GM21528 (cell line): ENCODE measurements around the gene XPO6.
"Not testable (repeated sequence)": the region's sequence is repeated elsewhere in the genome, so short reads cannot be mapped to it uniquely, and the experiment has no call there.

Source experiments
- ATAC-seq: cut with Tn5 transposase; IDR thresholded peaks from one replicate; pipeline ENCODE4 v1.9.1; 2021; ENCODE audit warnings: mild to moderate bottlenecking, moderate library complexity; ENCODE audit not compliant: unreplicated experiment, low FRiP score

Gene XPO6, protein sequence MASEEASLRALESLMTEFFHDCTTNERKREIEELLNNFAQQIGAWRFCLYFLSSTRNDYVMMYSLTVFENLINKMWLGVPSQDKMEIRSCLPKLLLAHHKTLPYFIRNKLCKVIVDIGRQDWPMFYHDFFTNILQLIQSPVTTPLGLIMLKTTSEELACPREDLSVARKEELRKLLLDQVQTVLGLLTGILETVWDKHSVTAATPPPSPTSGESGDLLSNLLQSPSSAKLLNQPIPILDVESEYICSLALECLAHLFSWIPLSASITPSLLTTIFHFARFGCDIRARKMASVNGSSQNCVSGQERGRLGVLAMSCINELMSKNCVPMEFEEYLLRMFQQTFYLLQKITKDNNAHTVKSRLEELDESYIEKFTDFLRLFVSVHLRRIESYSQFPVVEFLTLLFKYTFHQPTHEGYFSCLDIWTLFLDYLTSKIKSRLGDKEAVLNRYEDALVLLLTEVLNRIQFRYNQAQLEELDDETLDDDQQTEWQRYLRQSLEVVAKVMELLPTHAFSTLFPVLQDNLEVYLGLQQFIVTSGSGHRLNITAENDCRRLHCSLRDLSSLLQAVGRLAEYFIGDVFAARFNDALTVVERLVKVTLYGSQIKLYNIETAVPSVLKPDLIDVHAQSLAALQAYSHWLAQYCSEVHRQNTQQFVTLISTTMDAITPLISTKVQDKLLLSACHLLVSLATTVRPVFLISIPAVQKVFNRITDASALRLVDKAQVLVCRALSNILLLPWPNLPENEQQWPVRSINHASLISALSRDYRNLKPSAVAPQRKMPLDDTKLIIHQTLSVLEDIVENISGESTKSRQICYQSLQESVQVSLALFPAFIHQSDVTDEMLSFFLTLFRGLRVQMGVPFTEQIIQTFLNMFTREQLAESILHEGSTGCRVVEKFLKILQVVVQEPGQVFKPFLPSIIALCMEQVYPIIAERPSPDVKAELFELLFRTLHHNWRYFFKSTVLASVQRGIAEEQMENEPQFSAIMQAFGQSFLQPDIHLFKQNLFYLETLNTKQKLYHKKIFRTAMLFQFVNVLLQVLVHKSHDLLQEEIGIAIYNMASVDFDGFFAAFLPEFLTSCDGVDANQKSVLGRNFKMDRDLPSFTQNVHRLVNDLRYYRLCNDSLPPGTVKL

GRCh38 chr16:28211758-28212531 is at the start of gene XPO6:
Gene XPO6, minus strand, starts transcription at chr16:28211965. Its CDS starts 597 bp downstream, at chr16:28211368.
- ATAC-seq = peak; percentile 80

DNA sequence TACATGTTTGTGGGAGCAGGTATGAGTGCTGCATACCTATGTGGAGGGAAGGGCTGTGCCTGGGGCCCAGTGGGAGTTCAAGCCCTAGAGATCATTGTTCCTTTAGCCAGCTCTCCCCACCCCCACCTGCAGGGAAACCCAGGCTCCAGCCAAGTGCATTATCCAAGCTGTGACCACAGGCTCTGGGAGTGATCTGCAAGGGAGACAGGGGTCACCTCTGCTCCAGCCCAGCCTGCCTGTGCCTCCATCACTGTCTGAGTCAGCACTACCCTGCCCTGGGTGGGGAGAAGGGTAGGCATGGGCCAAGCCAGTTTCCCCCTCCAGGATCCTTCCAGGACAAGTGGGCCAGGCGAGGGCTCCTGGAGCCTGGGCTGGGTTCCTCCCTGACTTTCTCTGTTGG is 48.4 kb upstream of the XPO6 start:
- no peak for ATAC-seq

DNA sequence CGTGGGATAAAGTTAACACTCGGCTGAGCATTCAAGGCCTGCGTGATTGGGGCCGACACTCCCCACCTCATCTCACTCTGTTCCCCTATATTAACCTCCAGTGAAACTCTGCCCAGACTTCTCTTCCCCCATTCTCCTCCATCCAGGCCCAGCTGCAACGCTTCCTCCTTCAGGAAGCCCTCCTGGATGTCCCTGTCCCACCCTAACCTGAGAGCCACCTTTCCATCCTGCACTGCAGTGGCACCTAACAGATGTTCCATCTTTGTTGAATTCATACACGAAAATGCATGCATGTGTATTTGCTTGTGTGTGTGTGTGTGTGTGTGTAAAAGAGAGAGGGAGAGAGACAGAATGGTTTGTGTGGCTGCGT is 48.0 kb upstream of the XPO6 start:
- no peak for ATAC-seq

DNA sequence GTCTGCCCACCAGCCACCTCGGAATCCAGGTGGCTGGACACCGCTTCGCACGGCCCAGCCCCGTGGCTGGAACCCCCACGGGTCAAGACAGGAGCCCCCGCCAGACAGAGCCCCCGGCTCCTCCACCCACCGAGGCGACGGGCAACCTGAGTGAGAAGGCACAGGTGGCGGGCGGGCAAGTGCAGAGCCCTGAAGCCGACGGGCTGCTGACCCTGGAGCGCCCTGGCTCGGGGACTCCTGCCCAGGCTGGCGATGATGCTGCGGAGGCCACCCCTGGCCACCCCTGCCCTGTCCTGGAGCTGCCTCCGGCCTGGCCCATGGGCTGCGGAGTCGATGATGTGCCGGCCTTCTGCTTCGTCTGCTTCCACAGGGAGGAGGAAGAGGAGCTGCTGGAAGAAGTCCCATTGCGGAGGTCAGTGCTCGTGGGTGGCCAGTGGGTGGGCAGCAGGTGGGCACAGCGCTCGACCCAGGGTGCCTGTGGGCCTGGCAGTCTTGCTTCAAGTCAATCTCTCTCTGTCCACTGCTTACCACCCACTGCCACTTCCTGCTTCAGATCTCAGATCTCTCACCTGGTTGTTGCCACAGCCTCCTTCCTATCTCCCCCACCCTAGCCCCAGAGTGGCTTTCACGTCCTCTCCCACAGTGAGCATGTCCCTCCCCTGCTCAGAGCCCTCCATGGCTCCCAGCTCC is 47.5 kb upstream of the XPO6 start:
- no peak for ATAC-seq

DNA sequence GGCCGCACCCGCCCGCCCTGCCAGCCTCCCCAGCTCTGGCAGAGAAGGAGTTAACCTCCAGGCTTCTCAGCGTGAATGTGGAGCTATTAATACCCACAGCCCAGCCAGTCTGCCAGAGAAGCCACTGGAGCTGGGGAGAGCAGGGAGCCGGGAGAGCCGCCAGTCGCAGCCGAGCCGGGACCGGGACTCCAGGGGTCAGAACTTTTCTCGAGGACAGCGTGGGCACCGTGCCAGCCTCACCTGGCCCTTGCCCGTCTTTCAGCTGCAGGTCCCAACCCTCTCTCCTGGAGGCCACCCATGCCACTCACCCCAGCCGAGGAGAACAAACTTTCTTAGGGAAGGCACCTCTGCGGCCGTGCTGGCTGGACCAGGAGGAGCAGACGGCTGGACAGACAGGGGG is 46.8 kb upstream of the XPO6 start:
- no peak for ATAC-seq

DNA sequence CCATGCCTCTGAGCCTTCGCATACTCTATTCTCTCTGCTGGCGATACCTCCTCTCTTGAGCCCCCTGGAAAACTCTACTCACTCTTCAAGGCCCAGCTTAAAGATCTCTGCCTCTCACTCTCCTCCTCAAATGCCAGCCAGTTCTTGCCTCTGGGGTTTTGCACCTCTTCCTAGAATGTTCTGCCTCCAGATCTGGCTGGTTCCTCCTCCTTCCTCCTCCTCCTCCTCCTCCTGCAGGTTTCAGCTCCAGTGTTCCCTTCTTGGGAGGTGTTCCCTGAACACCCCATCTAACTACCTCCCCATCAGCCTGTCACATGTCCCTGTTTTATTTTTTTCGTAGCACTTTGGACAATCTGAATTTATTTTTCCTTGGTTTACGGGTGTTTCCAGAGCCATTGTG is 45.5 kb upstream of the XPO6 start:
- ATAC-seq = no peak

DNA sequence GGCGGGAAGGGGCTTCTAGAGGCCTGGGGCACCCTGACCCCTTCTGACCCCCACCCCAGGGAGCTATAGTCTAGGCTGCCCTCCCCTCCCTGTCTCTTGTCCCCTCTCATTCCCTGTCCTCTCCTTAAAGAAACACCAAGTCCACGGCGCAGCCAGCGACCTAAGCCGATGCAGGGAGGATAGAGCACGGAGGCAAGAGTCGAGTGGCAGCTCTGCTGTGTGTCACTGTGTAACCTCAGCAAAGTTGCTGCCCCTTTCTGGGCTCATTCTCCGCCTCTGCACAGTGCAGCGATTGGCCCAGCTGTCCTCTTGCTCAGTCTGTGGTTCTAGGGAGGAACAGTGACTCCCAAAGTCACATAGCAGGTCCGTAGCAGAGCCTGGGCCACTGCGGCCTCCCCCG is 44.1 kb upstream of the XPO6 start:
- ATAC-seq = no peak

DNA sequence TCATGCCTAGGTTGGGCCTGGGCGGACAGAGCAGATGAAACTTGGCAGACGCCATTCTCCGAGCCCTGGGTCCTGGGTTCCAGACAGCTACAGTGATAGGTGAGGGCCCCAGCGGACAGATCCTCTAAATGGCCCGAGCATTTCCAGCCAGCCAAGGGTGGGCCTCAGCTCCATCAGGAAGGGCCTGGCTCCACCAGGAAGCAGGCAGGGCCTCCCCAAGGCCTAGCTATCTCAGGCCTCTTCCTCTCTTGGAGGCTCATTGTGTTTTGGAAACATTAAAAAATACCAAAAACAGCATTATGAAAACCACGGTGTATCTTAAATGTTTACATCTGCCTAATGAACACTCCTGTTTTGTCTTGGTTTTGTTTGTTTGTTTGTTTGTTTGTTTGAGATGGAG is 42.4 kb upstream of the XPO6 start:
- no peak for ATAC-seq

DNA sequence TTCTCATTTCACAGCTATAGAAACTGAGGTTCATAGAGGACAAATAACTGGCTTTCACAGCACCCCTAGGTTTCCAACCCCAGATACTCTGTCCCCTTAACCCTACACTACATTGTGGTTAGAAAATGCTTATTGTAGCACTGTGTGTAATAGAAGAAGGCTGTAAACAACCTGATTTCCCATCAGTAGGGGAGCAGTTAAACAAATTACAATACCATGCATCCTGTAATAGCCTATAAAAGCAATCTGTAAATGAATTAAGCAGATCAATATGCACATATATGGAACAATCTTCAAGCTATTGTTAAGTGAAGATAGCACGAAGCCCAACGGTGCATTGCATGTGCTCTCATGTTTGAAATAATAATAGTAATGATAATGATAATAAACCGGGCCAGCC is 39.2 kb upstream of the XPO6 start:
- no peak for ATAC-seq

DNA sequence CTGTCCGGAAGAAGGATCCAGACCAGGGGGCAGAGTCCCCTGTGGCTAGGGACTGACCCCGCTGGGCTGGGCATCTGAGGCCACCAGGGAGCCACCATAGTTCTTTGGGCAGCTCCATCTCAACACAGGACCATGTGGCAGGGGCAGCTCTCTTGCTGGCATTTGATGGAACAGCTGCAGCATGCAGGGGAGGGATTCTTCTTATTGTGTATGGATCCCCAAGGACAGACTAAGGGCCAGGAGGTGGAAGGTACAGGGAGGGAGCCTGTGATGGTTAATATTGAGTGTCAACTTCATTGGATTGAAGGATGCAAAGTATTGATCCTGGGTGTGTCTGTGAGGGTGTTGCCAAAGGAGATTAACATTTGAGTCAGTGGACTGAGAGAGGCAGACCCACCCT is 37.7 kb upstream of the XPO6 start:
- not testable (repeated sequence) for ATAC-seq

- ATAC-seq = no peak
Measured at GRCh38 chr16:28241924-28242323, 30.2 kb upstream of the XPO6 start.

- ATAC-seq = no peak
Measured at GRCh38 chr16:28237754-28238357, 26.1 kb upstream of the XPO6 start.

- no peak for ATAC-seq
Measured at GRCh38 chr16:28231763-28232162, 20.0 kb upstream of the XPO6 start.

DNA sequence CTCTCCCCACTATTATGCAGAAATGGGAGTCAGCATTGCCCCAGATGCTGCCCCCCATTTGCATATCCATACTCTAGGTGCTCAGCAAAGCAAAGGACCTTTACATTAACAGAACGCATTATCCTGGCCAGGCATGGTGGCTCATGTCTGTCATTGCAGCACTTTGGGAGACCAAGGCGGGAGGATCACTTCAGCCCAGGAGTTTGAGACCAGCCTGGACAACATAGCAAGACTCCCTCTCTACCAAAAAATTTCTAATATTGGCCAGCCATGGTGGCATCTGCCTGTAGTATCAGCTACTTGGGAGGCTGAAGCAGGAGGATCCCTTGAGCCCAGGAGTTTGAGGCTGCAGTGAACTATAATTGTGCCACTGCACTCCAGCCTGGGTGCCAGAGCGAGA is 12.1 kb upstream of the XPO6 start:
- not testable (repeated sequence) for ATAC-seq

GRCh38 chr16:28219777-28220176 is 8.0 kb upstream of the XPO6 start:
- not testable (repeated sequence) for ATAC-seq

DNA sequence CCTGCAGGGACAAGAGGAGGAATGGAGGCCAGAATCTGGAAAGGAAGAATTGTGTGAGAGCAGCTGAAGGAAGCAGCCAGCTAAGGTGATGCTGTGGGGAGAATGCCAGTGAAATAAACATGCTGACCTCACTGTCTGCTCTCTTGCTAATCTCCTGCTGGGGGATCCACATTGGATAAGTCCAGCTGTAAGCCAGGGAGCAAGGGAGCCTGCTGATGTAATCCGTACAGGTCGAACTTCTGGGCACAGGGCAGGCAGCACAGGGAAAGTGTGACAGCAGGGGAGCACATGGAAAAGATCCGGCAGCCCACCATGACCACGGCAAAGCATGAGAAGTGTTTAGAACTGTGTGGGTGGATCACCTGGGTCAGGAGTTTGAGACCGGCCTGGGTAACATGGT is 7.5 kb upstream of the XPO6 start:
- no peak for ATAC-seq

GRCh38 chr16:28218109-28218508 is 6.3 kb upstream of the XPO6 start:
- peak; percentile 58 for ATAC-seq

GRCh38 chr16:28217326-28217725 is 5.6 kb upstream of the XPO6 start:
- ATAC-seq = no peak

DNA sequence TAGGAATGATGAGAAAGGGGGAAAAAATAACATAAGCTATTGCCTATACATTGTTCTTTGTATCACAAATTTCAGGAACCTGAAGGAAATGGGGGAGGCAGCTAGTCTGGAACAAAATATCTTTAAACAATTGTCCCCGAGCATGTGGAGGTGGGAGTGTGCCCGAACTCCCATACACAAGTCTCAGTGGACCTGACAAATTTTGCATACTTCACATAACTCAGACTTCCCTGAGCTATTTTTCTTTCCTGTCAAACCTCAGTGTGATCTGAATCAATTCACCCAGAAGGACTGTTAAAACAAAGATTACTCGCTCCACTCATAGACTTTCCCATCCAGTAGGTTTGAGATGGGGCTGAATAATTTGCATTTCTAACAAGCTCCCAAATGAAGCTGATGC is 1.6 kb upstream of the XPO6 start:
- ATAC-seq = no peak

DNA sequence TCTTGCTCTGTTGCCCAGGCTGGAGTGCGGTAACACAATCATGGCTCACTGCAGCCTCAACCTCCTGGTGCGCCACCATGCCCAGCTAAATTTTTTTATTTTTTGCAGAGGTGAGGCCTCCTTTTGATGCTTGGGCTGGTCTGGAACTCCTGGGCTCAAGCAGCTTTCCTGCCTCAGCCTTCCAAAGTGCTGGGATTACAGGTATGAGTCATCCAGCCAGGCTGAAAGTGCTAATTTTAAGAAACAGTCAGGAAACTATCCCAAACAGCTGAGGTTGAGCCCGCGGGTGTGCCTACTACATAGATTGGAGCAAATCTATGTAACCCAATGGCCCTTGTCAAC is 738 bp upstream of the XPO6 start:
- ATAC-seq = no peak
